HEK293 (cell line): ENCODE results near the gene AOC2.
"Not testable (repeated sequence)": the region's sequence is repeated elsewhere in the genome, so short reads cannot be mapped to it uniquely, and the experiment has no call there.

ENCODE experiments used
- CTCF ChIA-PET: fragments of 350-600 bp; formaldehyde crosslinking; extraction: SDS; loops from one replicate; lab custom pipeline; 2021; ENCODE audit warnings: antibody characterized with exemption; lab: Yijun Ruan, JAX
- POLR2A ChIA-PET: fragments of 300-600 bp; formaldehyde crosslinking; extraction: SDS; loops from one replicate; lab custom pipeline; 2020; ENCODE audit warnings: antibody characterized with exemption, inconsistent platforms; lab: Yijun Ruan, JAX
- H3K27ac ChIP-seq: fragments of 200-500 bp; sonication (Bioruptor generic); 2 replicates; pipeline ENCODE4 v1.5.1; 2014; ENCODE audit warnings: low read depth, low read length, control low read depth, inconsistent platforms; ENCODE audit errors: extremely low read depth
- H3K36me3 ChIP-seq, 2 experiments: fragments of 200-500 bp in 1 of 2; sonication (Bioruptor generic) in 1 of 2; 1 replicate in 1 of 2; 2 replicates in 1 of 2; pipeline ENCODE4 v1.5.1; 2014 to 2017; ENCODE audit warnings: inconsistent platforms in 2 of 2, low read length in 2 of 2; ENCODE audit not compliant: control insufficient read depth in 2 of 2, insufficient read depth in 1 of 2
- H3K4me1 ChIP-seq: fragments of 200-500 bp; sonication (Bioruptor generic); 2 replicates; pipeline ENCODE4 v1.5.1; 2014; ENCODE audit warnings: mild to moderate bottlenecking, low read length, inconsistent platforms; ENCODE audit not compliant: control insufficient read depth, insufficient read depth
- H3K4me3 ChIP-seq: 2 replicates; pipeline ENCODE4 v1.5.1; 2011; ENCODE audit warnings: low read depth, mild to moderate bottlenecking, control low read depth, low read length, moderate library complexity
- H3K9me3 ChIP-seq: fragments of 200-500 bp; sonication (Bioruptor generic); 2 replicates; pipeline ENCODE4 v1.5.1; 2014; ENCODE audit warnings: low read depth, low read length, inconsistent platforms; ENCODE audit not compliant: control insufficient read depth, insufficient read depth
- KLF1 ChIP-seq: fragments of 450-650 bp; formaldehyde crosslinking; IDR thresholded peaks from 2 replicates; pipeline ENCODE4 v1.5.1; 2016; ENCODE audit warnings: missing biosample characterization, missing genetic modification characterization
- KLF16 ChIP-seq: fragments of 450-650 bp; formaldehyde crosslinking; IDR thresholded peaks from 2 replicates; pipeline ENCODE4 v1.5.1; 2017; ENCODE audit warnings: missing biosample characterization, missing genetic modification characterization
- KLF8 ChIP-seq: fragments of 450-650 bp; formaldehyde crosslinking; IDR thresholded peaks from 2 replicates; pipeline ENCODE4 v1.5.1; 2016; ENCODE audit warnings: missing biosample characterization, missing genetic modification characterization
- WT1 ChIP-seq: fragments of 450-650 bp; formaldehyde crosslinking; IDR thresholded peaks from 2 replicates; pipeline ENCODE4 v1.5.1; 2016; ENCODE audit warnings: missing biosample characterization, missing genetic modification characterization
- ZBTB17 ChIP-seq: fragments of 450-650 bp; formaldehyde crosslinking; IDR thresholded peaks from 2 replicates; pipeline ENCODE4 v1.5.1; 2016; ENCODE audit warnings: missing biosample characterization, missing genetic modification characterization
- ZNF10 ChIP-seq: fragments of 450-650 bp; formaldehyde crosslinking; IDR thresholded peaks from 2 replicates; pipeline ENCODE4 v1.5.1; 2017; ENCODE audit warnings: missing biosample characterization, missing genetic modification characterization
- ZNF514 ChIP-seq: fragments of 450-650 bp; formaldehyde crosslinking; IDR thresholded peaks from 2 replicates; pipeline ENCODE4 v1.5.1; 2016; ENCODE audit warnings: missing biosample characterization, missing genetic modification characterization
- ZNF621 ChIP-seq: fragments of 450-650 bp; formaldehyde crosslinking; IDR thresholded peaks from 2 replicates; pipeline ENCODE4 v1.5.1; 2017; ENCODE audit warnings: missing biosample characterization, missing genetic modification characterization
- ZNF658 ChIP-seq: fragments of 450-650 bp; formaldehyde crosslinking; IDR thresholded peaks from 2 replicates; pipeline ENCODE4; 2016; ENCODE audit warnings: missing biosample characterization, missing genetic modification characterization
- ZNF843 ChIP-seq: fragments of 450-650 bp; formaldehyde crosslinking; IDR thresholded peaks from 2 replicates; pipeline ENCODE4 v1.5.1; 2016; ENCODE audit warnings: missing biosample characterization, missing genetic modification characterization
- ZSCAN23 ChIP-seq: fragments of 450-650 bp; formaldehyde crosslinking; IDR thresholded peaks from 2 replicates; pipeline ENCODE4 v1.5.1; 2016; ENCODE audit warnings: missing biosample characterization, missing genetic modification characterization
- TF ChIP-seq, protein P1 (sequence below): fragments of 450-650 bp; formaldehyde crosslinking; conservative IDR thresholded peaks from 2 replicates; pipeline ENCODE4 v1.5.1; 2016; ENCODE audit warnings: low read depth, missing biosample characterization, missing genetic modification characterization
- TF ChIP-seq, protein P2 (sequence below): fragments of 450-650 bp; formaldehyde crosslinking; IDR thresholded peaks from 2 replicates; pipeline ENCODE4 v1.5.1; 2017; ENCODE audit warnings: missing biosample characterization, missing genetic modification characterization

Gene AOC2

DNA sequence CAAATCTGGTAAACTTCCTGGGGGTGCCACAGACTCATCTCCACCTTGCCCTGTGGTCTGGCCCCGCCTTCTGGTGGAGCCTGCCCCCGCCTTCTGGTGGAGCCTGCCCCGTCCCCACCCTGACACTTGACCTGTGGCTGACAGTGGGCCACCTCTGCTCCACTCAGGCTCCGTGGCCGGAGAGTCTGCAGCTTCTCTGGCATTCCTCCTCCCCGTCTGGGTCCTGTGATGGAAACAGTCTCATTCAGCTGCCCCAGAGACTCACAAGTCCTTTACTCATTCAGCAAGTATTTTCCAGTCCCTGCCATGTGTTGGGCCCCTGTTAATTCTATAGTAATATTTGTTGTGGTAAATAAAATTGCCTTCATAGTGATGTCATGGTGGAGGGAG is 35.2 kb downstream of the AOC2 start:
- POLR2A ChIA-PET = interaction anchor here (0.6 kb wide), 1 partner anchor 33 kb away, joined by 5 read pairs; no protein-coding TSS in a partner anchor
- Histone ChIP-seq H3K4me1 (no peaks in the 10 kb centered on the region), H3K27ac (no peak overlapping the region), H3K9me3 (no peaks in the 10 kb centered on the region), H3K4me3 (no peak overlapping the region), H3K36me3 (no peaks in the 10 kb centered on the region)
- no peak for TF ChIP-seq ZBTB17
- TF ChIP-seq ZNF621 (tag by site-specific recombination) = no peak
- no peak for TF ChIP-seq ZNF10 (tag by site-specific recombination)
- CTCF ChIA-PET = interaction anchor here (0.7 to 2.0 kb wide), 4 partner anchors 22 to 302 kb away, joined by 3 to 6 read pairs (median 4); partner anchors contain the start of gene PSMC3IP

DNA sequence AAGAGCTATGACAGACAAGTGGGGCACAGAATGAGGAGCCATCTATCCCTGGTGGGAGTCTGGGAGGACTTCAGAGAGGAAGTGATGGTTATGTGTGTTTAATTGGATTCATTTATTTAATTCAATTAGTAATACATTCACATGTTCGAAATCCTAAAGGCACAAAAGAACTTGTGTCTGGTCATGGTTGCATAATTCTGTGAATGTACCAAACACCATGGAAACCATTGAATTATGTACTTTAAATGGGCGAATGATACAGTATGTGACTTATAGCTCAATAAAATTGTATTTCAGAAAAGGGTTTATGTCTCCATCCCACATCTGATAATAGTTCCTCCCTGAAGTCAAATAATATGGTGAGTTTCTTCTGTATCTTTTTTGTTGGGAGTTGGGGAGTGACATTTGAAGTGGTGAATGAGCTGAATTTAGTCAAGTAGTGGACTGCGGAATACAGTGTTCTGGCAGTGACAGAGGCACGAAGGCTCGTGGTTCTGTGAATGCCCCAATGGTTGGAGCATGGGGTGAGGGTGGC is 36.5 kb downstream of the AOC2 start:
- Histone ChIP-seq H3K4me3 (no peak overlapping the region), H3K27ac (no peak overlapping the region), H3K36me3 (no peaks in the 10 kb centered on the region), H3K9me3 (no peaks in the 10 kb centered on the region), H3K4me1 (no peaks in the 10 kb centered on the region)
- POLR2A ChIA-PET = no interaction called here
- CTCF ChIA-PET = interaction anchor here (0.6 to 2.0 kb wide), 5 partner anchors 11 to 514 kb away, joined by 3 to 6 read pairs (median 4); partner anchors contain the start of gene PSMC3IP
- TF ChIP-seq ZSCAN23 (tag by site-specific recombination) (no peak), WT1 (tag by site-specific recombination) (no peak), ZNF658 (tag by site-specific recombination) (no peak), ZNF514 (tag by site-specific recombination) (no peak), KLF16 (tag by site-specific recombination) (no peak), ZNF843 (tag by site-specific recombination) (no peak), KLF8 (tag by site-specific recombination) (no peak), KLF1 (tag by site-specific recombination) (no peak)
- TF ChIP-seq, protein P1, sequence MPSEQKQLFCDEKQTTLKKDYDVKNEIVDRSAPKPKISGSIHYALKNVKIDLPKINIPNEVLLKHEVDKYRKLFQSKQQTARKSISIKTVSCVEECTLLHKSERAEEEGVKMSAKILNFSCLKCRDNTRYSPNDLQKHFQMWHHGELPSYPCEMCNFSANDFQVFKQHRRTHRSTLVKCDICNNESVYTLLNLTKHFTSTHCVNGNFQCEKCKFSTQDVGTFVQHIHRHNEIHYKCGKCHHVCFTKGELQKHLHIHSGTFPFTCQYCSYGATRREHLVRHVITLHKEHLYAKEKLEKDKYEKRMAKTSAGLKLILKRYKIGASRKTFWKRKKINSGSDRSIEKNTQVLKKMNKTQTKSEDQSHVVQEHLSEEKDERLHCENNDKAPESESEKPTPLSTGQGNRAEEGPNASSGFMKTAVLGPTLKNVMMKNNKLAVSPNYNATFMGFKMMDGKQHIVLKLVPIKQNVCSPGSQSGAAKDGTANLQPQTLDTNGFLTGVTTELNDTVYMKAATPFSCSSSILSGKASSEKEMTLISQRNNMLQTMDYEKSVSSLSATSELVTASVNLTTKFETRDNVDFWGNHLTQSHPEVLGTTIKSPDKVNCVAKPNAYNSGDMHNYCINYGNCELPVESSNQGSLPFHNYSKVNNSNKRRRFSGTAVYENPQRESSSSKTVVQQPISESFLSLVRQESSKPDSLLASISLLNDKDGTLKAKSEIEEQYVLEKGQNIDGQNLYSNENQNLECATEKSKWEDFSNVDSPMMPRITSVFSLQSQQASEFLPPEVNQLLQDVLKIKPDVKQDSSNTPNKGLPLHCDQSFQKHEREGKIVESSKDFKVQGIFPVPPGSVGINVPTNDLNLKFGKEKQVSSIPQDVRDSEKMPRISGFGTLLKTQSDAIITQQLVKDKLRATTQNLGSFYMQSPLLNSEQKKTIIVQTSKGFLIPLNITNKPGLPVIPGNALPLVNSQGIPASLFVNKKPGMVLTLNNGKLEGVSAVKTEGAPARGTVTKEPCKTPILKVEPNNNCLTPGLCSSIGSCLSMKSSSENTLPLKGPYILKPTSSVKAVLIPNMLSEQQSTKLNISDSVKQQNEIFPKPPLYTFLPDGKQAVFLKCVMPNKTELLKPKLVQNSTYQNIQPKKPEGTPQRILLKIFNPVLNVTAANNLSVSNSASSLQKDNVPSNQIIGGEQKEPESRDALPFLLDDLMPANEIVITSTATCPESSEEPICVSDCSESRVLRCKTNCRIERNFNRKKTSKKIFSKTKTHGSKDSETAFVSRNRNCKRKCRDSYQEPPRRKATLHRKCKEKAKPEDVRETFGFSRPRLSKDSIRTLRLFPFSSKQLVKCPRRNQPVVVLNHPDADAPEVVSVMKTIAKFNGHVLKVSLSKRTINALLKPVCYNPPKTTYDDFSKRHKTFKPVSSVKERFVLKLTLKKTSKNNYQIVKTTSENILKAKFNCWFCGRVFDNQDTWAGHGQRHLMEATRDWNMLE (tag by site-specific recombination) = no peak
- TF ChIP-seq, protein P2, sequence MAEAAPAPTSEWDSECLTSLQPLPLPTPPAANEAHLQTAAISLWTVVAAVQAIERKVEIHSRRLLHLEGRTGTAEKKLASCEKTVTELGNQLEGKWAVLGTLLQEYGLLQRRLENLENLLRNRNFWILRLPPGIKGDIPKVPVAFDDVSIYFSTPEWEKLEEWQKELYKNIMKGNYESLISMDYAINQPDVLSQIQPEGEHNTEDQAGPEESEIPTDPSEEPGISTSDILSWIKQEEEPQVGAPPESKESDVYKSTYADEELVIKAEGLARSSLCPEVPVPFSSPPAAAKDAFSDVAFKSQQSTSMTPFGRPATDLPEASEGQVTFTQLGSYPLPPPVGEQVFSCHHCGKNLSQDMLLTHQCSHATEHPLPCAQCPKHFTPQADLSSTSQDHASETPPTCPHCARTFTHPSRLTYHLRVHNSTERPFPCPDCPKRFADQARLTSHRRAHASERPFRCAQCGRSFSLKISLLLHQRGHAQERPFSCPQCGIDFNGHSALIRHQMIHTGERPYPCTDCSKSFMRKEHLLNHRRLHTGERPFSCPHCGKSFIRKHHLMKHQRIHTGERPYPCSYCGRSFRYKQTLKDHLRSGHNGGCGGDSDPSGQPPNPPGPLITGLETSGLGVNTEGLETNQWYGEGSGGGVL = no peak

DNA sequence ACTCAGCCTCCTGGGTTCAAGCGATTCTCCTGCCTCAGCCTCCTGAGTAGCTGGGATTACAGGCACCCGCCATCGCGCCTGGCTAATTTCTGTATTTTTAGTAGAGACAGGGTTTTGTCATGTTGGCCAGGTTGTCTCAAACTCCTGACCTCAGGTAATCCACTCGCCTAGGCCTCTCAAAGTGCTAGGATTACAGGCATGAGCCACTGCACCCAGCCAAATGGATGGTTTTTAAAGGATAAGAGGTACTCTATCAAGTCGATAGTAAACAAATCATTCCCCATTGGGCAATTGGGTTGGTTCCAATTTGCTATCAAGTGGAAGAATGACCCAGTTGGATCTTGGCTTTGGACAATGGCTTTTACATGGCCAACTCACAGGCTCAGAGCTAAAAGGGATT is 37.3 kb downstream of the AOC2 start:
- H3K36me3 ChIP-seq, POLR2A ChIA-PET, H3K27ac ChIP-seq, H3K9me3 ChIP-seq, H3K4me3 ChIP-seq, H3K4me1 ChIP-seq: not testable (repeated sequence)
- CTCF ChIA-PET = interaction anchor here (0.5 to 0.7 kb wide), 2 partner anchors 37 to 667 kb away, joined by 3 read pairs; no protein-coding TSS in a partner anchor
- TF ChIP-seq ZBTB17 = 0 out of 2 replicates have a peak, but pooled peaks have one; percentile 9
